Testis (tissue), 3 donors: ENCODE measurements around the gene DYNLL1. TPM values are rescaled to one million over a fixed set of nuclear protein-coding genes. Genes with fewer than 3 reads are reported as not detected.

ENCODE experiments used
- DNase-seq: peaks from one replicate; pipeline ENCODE4 v3.0.0-alpha.2; 2019
- H3K27ac ChIP-seq, 2 donors: fragments of 200-600 bp; sonication (generic); one replicate each; pipeline ENCODE4 v1.5.1; 2019
- H3K27me3 ChIP-seq: fragments of 200-600 bp; sonication (generic); one replicate; pipeline ENCODE4 v1.5.1; 2019
- H3K36me3 ChIP-seq: fragments of 200-600 bp; sonication (generic); one replicate; pipeline ENCODE4 v1.5.1; 2017; ENCODE audit warnings: low read depth; ENCODE audit errors: missing control alignments
- H3K4me1 ChIP-seq: fragments of 200-600 bp; sonication (generic); one replicate; pipeline ENCODE4 v1.5.1; 2019
- H3K4me3 ChIP-seq, 2 donors: fragments of 200-600 bp; sonication (generic); one replicate each; pipeline ENCODE4 v1.5.1; 2017 to 2019
- H3K9me3 ChIP-seq: fragments of 200-600 bp; sonication (generic); one replicate; pipeline ENCODE4 v1.5.1; 2017
- POLR2A ChIP-seq: fragments of 450-650 bp; IDR thresholded peaks from one replicate; pipeline ENCODE4 v1.6.1; 2017; ENCODE audit warnings: antibody characterized with exemption, mild to moderate bottlenecking, moderate library complexity
- WGBS, 2 donors: methylation state at CpG; one replicate each; pipeline ENCODE4 v1.1.5; 2018; 5-methylcytosine and 5-hydroxymethylcytosine counted together
- intact Hi-C: fragments of 100-400 bp; cut with DNase I; formaldehyde crosslinking; loops from one replicate; pipeline ENCODE4 v1.15.1; 2023; ENCODE audit warnings: low total_unique reads
- polyA plus RNA-seq: library from polyadenylated mRNA; stranded (reverse); fragments of 350-450 nt; fragmentation: Illumina TruSeq; extraction: RNeasy Lipid Tissue Mini Kit (QIAGEN cat#74804); gene quantifications from one replicate; pipeline ENCODE4 v1.2.3, GENCODE V29; 2014; ENCODE audit warnings: low read depth, low replicate concordance; ENCODE audit not compliant: insufficient read depth
- total RNA-seq, 2 donors: library from RNA; depleted of rRNA; stranded (reverse); fragments of >200 nt; gene quantifications; one replicate each; pipeline ENCODE4 v1.2.3, GENCODE V29; 2016
- TF ChIP-seq, protein P1 (sequence below), 3 experiments: fragments of 450-650 bp in 2 of 3; fragments of 200-600 bp in 1 of 3; sonication (generic) in 1 of 3; IDR thresholded peaks; one replicate each; pipeline ENCODE4 v1.5.1; 2016 to 2019; ENCODE audit warnings: antibody characterized with exemption in 3 of 3, mild to moderate bottlenecking in 2 of 3, moderate library complexity in 1 of 3

The DYNLL1 gene
- total and polyA plus RNA-seq, 3 donors from 2014 or later, result 404 to 725 (median 461) TPM

DNA sequence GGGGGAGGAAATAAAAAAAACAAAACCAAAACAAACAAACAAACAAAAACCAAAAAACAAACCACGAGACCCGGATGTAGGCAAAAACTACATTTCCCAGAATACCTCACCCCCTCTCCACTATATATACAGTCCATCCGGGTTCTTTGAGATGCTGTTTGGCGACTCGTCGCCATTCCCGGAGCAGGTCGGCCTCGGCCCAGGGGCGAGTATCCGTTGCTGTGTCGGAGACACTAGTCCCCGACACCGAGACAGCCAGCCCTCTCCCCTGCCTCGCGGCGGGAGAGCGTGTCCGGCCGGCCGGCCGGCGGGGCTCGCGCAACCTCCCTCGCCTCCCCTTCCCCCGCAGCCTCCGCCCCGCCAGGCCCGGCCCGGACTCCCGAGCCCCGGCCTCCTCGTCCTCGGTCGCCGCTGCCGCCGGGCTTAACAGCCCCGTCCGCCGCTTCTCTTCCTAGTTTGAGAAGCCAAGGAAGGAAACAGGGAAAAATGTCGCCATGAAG lies 38.3 kb downstream of the DYNLL1 start, which contains the start of gene RNF10:
Gene RNF10, plus strand, starts transcription at position 154 of the 500 bp plus-strand sequence. CDS start 456 bp downstream, outside the sequence.
- 0 to 1% methylated on average over 24 to 31 of the region's 43 CpGs for WGBS, 2 donors
- Histone ChIP-seq H3K4me1 (peaks cover 39% of the 10 kb centered on the region), H3K27me3 (no peaks in the 10 kb centered on the region), H3K4me3 (peak within 1 kb of the TSS; percentile 99 to 100), H3K9me3 (no peaks in the 10 kb centered on the region), H3K27ac (peak within 1 kb of the TSS; percentile 94 to 95), H3K36me3 (no peaks in the 10 kb centered on the region)
- TF ChIP-seq, protein P1, sequence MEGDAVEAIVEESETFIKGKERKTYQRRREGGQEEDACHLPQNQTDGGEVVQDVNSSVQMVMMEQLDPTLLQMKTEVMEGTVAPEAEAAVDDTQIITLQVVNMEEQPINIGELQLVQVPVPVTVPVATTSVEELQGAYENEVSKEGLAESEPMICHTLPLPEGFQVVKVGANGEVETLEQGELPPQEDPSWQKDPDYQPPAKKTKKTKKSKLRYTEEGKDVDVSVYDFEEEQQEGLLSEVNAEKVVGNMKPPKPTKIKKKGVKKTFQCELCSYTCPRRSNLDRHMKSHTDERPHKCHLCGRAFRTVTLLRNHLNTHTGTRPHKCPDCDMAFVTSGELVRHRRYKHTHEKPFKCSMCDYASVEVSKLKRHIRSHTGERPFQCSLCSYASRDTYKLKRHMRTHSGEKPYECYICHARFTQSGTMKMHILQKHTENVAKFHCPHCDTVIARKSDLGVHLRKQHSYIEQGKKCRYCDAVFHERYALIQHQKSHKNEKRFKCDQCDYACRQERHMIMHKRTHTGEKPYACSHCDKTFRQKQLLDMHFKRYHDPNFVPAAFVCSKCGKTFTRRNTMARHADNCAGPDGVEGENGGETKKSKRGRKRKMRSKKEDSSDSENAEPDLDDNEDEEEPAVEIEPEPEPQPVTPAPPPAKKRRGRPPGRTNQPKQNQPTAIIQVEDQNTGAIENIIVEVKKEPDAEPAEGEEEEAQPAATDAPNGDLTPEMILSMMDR (IDR thresholded peaks at IDR 0.05), result no peak
- peak; percentile 93 for TF ChIP-seq POLR2A
- intact Hi-C loops, result no loop called here
- DNase-seq, result peak; percentile 90

DNA sequence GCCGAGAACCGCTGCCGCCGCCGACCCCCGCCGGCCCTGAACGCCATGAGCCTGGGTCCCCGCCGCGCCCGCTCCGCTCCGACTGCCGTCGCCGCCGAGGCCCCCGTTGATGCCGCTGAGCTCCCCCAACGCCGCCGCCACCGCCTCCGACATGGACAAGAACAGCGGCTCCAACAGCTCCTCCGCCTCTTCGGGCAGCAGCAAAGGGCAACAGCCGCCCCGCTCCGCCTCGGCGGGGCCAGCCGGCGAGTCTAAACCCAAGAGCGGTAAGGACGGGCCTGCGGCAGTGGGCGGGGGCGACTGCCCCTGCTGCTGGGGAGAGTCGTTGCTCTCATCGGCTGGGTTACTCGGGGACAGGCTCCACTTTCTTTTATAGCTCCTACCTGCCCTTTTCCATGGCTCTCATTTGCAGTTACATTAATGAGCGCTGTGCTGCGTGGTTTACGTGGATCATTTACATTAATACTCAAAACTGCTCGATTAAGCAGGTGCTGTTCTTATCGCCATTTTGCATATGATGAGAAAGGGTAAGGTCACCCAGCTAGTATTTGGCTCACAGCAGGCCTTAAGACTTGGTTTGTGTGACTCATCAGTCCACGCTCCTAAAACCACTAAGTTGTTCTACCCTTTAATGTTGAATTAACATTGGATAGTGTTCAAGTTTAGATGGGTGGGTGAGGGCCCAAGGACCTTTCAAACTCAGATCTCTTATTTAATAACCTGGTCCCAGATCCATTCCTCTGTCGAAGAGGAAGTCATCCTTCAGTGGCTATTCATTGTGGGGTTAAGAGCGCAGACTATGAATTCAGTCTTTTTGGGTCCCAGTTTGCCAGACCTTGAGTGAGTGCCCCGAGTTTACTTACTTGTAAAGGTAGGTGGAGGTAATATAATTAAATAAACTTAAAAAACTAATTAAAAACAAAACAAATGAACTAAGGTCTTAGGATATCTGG lies 39.1 kb downstream of the DYNLL1 start:
- H3K4me3 ChIP-seq, result peak overlapping the region; percentile 99 to 100
- peaks cover 38% of the 10 kb centered on the region for H3K4me1 ChIP-seq
- WGBS, 2 donors, result 1 to 3% methylated on average over 24 to 52 of the region's 52 CpGs
- no peaks in the 10 kb centered on the region for H3K27me3 ChIP-seq
- H3K27ac ChIP-seq, result peak overlapping the region; percentile 94 to 95
- no peaks in the 10 kb centered on the region for H3K9me3 ChIP-seq
- TF ChIP-seq, protein P1 (IDR thresholded peaks at IDR 0.05), result no peak
- no peak for TF ChIP-seq POLR2A
- peak; percentile 43 for DNase-seq
- H3K36me3 ChIP-seq, result no peaks in the 10 kb centered on the region
- intact Hi-C loops, result no loop called here

DNA sequence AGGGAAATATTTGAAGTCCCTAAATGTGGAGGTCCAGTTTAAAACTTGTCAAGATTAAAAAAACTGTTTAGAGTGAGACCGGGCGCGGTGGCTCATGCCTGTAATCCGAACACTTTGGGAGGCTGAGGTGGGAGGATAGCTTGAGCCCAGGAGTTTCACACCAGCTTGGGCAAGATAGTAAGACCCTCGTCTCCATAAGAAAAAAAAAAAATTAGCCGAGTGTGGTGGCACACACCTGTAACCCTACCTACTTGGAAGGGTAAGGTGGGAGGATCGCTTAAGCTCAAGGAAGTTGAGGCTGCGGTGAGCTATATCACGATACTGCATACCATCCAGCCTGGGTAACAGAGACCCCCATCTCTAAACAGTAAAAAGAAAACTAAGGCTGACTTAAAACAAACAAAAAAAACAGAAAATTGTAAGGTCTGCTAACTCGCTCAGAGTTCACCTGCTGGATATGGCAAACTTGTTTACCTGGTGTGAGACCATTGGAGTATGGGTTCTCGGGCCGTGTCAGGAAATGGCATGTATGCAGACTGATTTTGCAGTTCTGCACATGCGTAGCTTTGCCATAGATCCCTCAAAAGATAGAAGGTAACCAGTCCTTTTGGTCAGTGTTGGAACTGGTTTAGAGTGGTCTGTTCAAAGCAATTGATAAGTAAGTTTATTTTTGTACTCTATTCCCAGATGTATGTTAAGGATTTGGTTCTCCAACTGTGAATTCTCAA lies 40.3 kb downstream of the DYNLL1 start:
- peaks cover 43% of the 10 kb centered on the region for H3K4me1 ChIP-seq
- intact Hi-C loops, result no loop called here
- no peak for TF ChIP-seq POLR2A

DNA sequence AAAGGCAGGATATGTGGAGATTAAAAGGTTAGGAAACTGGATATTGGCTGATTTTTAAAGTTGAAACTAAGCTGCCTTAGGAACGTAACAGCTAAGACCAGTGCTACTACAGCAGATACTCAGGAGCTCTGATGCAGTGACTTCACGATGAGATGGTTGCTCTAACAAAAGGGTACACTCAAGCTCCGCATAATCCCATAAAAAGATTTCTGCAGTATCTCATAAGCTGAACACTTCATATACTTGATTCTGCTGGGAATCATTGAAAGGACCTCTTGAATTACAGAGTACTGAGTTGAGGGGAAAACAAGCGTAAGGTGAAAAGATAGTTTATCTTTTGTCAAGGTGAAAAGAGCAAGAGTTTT lies 41.9 kb downstream of the DYNLL1 start:
- Histone ChIP-seq H3K4me1 (peaks cover 43% of the 10 kb centered on the region), H3K4me3 (no peak overlapping the region), H3K27ac (peak overlapping the region; percentile 29 to 55), H3K36me3 (no peaks in the 10 kb centered on the region), H3K9me3 (no peaks in the 10 kb centered on the region), H3K27me3 (no peaks in the 10 kb centered on the region)
- DNase-seq, result no peak
- intact Hi-C loops, result no loop called here
- WGBS, 2 donors, result 36 to 53% methylated on average over 4 of the region's 4 CpGs
- TF ChIP-seq POLR2A, result no peak
- TF ChIP-seq, protein P1 (IDR thresholded peaks at IDR 0.05), result no peak

More for the DNA sequence above, 40.3 kb downstream of the DYNLL1 start:
- Histone ChIP-seq H3K9me3 (no peaks in the 10 kb centered on the region), H3K36me3 (no peaks in the 10 kb centered on the region), H3K27me3 (no peaks in the 10 kb centered on the region), H3K27ac (peak overlapping the region in 1 of 2 donors; percentile 94), H3K4me3 (peak overlapping the region in 1 of 2 donors; percentile 100)
- DNase-seq, result no peak
- WGBS, 2 donors, result 39% methylated on average over 13 of the region's 13 CpGs
